ENCODE data around the gene NSD2. TPM values are rescaled to one million over a fixed set of nuclear protein-coding genes. Genes with fewer than 3 reads are reported as not detected.

Gene NSD2
- total RNA-seq, 1 experiment from 2014 or later, result 128 TPM

DNA sequence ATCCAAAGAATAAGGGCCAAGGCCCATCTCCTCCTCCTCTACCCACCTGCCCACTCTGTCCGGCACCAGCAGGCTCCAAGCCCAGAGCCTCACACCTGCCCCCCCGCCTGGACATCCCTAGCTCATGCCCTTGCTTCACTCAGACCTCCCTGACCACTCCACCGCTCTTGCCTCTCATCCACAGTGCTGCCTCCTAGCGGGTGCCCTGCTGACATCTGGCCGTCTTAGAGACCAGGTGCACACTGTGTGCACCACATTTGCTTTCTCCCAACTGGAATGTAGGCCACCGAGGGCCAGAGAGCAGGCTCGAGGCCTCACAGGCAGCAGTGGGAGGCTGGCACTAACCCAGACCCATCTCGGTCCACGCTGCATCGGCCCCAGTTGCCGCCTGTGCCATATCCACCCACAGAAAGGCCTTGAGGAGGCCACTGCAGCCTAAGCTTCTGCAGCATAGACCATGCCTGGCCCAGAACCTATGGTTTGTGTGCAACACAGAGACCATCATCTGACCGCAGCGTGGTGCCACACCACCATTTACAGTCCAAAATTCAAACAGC is 28.8 kb upstream of the NSD2 start (continued):
- no peak for TF ChIP-seq ZNF281 (CRISPR knock-in tag; IDR thresholded peaks at IDR 0.05)
- no peak for TF ChIP-seq ZNF232 (CRISPR knock-in tag; IDR thresholded peaks at IDR 0.05)
- TF ChIP-seq ZNF423 (CRISPR knock-in tag; IDR thresholded peaks at IDR 0.05), result no peak
- TF ChIP-seq, protein P1, sequence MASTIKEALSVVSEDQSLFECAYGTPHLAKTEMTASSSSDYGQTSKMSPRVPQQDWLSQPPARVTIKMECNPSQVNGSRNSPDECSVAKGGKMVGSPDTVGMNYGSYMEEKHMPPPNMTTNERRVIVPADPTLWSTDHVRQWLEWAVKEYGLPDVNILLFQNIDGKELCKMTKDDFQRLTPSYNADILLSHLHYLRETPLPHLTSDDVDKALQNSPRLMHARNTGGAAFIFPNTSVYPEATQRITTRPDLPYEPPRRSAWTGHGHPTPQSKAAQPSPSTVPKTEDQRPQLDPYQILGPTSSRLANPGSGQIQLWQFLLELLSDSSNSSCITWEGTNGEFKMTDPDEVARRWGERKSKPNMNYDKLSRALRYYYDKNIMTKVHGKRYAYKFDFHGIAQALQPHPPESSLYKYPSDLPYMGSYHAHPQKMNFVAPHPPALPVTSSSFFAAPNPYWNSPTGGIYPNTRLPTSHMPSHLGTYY (CRISPR knock-in tag; IDR thresholded peaks at IDR 0.05), result no peak
- no peak for TF ChIP-seq GTF2I (CRISPR knock-in tag; conservative IDR thresholded peaks at IDR 0.05)
- no peak for TF ChIP-seq RORB (CRISPR knock-in tag; IDR thresholded peaks at IDR 0.05)
- no peak for TF ChIP-seq NFE2L1 (CRISPR knock-in tag; IDR thresholded peaks at IDR 0.05)
- no peak for TF ChIP-seq ATF1 (CRISPR knock-in tag; IDR thresholded peaks at IDR 0.05)
- TF ChIP-seq TEAD1 (CRISPR knock-in tag; IDR thresholded peaks at IDR 0.05), result no peak
- TF ChIP-seq, protein P2, sequence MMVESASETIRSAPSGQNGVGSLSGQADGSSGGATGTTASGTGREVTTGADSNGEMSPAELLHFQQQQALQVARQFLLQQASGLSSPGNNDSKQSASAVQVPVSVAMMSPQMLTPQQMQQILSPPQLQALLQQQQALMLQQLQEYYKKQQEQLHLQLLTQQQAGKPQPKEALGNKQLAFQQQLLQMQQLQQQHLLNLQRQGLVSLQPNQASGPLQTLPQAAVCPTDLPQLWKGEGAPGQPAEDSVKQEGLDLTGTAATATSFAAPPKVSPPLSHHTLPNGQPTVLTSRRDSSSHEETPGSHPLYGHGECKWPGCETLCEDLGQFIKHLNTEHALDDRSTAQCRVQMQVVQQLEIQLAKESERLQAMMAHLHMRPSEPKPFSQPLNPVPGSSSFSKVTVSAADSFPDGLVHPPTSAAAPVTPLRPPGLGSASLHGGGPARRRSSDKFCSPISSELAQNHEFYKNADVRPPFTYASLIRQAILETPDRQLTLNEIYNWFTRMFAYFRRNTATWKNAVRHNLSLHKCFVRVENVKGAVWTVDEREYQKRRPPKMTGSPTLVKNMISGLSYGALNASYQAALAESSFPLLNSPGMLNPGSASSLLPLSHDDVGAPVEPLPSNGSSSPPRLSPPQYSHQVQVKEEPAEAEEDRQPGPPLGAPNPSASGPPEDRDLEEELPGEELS (CRISPR knock-in tag; IDR thresholded peaks at IDR 0.05), result no peak
- TF ChIP-seq SOX15 (CRISPR knock-in tag; IDR thresholded peaks at IDR 0.05), result no peak
- TF ChIP-seq ELF4 (CRISPR knock-in tag; IDR thresholded peaks at IDR 0.05; ENCODE audit: low read depth), result no peak
- TF ChIP-seq OVOL2 (CRISPR knock-in tag; IDR thresholded peaks at IDR 0.05; ENCODE audit: borderline replicate concordance), result no peak
- TF ChIP-seq FOXJ3 (CRISPR knock-in tag; IDR thresholded peaks at IDR 0.05; ENCODE audit: borderline replicate concordance), result no peak

GRCh38 chr4:1842993-1843448 is 28.2 kb upstream of the NSD2 start:
- ChIA-PET CTCF (interaction anchor here (1.6 to 2.8 kb wide), 2 partner anchors 27 to 94 kb away, joined by 3 to 14 read pairs; no protein-coding TSS in a partner anchor), POLR2A (no interaction called here)
- TF ChIP-seq ZNF423 (CRISPR knock-in tag; IDR thresholded peaks at IDR 0.05) (no peak), MYBL2 (CRISPR knock-in tag; IDR thresholded peaks at IDR 0.05) (no peak), IRF1 (CRISPR knock-in tag; IDR thresholded peaks at IDR 0.05) (no peak), CREB1 (CRISPR knock-in tag; IDR thresholded peaks at IDR 0.05) (no peak), NR1H2 (CRISPR knock-in tag; IDR thresholded peaks at IDR 0.05) (no peak), TEAD4 (CRISPR knock-in tag; IDR thresholded peaks at IDR 0.05) (no peak), FOXK1 (CRISPR knock-in tag; IDR thresholded peaks at IDR 0.05) (no peak), ZNF317 (CRISPR knock-in tag; IDR thresholded peaks at IDR 0.05; ENCODE audit: borderline replicate concordance, low read depth) (no peak), ZNF219 (CRISPR knock-in tag; IDR thresholded peaks at IDR 0.05; ENCODE audit: borderline replicate concordance) (no peak), IRF2 (CRISPR knock-in tag; IDR thresholded peaks at IDR 0.05; ENCODE audit: borderline replicate concordance, low read depth) (no peak), TCF7 (CRISPR knock-in tag; IDR thresholded peaks at IDR 0.05; ENCODE audit: low read depth) (no peak)
- Mint-ChIP-seq H3K9me3 (no peaks in the 10 kb centered on the region), H3K4me3 (no peak overlapping the region), H3K27me3 (ENCODE audit: low read depth) (no peaks in the 10 kb centered on the region), H3K27ac (no peak overlapping the region), H3K4me1 (no peaks in the 10 kb centered on the region), H3K36me3 (peaks cover 35% of the 10 kb centered on the region)
- DNase-seq (ENCODE audit: low spot score) (no peak), ATAC-seq (no peak)

Measured in WTC11 (cell line).